ENCODE data around the gene FAAP20.

Gene FAAP20

DNA sequence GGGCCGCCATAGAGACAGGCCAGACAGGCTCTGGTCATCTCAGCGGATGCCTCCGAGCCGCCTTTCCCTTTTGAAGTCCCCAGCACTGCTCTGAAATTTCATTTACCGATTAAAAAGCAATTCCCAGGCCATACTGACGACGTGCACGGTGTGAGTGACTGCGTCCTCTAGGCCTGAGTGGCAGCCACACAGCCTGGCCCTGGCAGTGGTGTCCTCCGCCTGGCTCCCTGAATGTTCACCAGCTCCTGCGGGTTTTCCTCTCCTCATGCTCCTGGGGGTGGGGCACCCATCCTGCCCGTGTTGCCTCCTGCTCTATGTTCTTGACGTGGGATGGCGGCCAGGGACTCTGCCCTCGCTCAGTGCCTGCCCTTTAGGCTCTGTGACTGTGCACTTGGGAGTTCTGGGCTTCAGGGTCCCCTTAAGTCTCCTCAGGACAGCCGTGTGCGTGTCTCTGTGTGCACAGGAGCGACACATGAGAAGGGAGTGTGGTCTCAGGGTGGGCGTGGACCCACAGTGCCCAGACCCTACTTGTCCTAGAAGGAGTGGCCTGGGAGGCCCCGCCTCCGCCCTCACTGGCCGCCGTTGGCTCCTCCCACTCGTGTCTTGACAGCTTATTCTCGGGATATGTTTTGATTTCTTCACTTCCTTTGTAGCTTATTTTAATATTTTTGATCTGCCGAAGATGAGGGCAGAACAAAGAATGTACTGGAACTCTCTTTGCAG is 37.1 kb upstream of the FAAP20 start:
- Histone ChIP-seq H3K79me2 (ENCODE audit: insufficient read depth, low read length) (no peaks in the 10 kb centered on the region), H3K27me3 (ENCODE audit: low read length) (no peaks in the 10 kb centered on the region), H3K4me2 (ENCODE audit: low read depth, low read length, poor library complexity, severe bottlenecking) (no peak overlapping the region), H2AFZ (ENCODE audit: low read depth, low read length, severe bottlenecking) (no peak overlapping the region), H3F3A (ENCODE audit: insufficient read depth) (no peaks in the 10 kb centered on the region), H3K9me3 (ENCODE audit: insufficient read depth, low read length) (no peaks in the 10 kb centered on the region), H3K9ac (ENCODE audit: low read length) (no peak overlapping the region), H3K27ac (ENCODE audit: low read depth, low read length) (no peak overlapping the region), H4K20me1 (ENCODE audit: low read depth, low read length) (no peaks in the 10 kb centered on the region; the same call in 1 of the 2 replicates), H3K9me2 (replicated peaks; ENCODE audit: insufficient read depth, low read length) (no peaks in the 10 kb centered on the region), H3K36me3 (ENCODE audit: low read length) (no peaks in the 10 kb centered on the region), H3K4me3 (ENCODE audit: insufficient read depth, low read length, poor library complexity, severe bottlenecking) (no peak overlapping the region)
- no peak for TF ChIP-seq EZH2phosphoT487 (conservative IDR thresholded peaks at IDR 0.05; ENCODE audit: low read length)
- TF ChIP-seq, protein P1, sequence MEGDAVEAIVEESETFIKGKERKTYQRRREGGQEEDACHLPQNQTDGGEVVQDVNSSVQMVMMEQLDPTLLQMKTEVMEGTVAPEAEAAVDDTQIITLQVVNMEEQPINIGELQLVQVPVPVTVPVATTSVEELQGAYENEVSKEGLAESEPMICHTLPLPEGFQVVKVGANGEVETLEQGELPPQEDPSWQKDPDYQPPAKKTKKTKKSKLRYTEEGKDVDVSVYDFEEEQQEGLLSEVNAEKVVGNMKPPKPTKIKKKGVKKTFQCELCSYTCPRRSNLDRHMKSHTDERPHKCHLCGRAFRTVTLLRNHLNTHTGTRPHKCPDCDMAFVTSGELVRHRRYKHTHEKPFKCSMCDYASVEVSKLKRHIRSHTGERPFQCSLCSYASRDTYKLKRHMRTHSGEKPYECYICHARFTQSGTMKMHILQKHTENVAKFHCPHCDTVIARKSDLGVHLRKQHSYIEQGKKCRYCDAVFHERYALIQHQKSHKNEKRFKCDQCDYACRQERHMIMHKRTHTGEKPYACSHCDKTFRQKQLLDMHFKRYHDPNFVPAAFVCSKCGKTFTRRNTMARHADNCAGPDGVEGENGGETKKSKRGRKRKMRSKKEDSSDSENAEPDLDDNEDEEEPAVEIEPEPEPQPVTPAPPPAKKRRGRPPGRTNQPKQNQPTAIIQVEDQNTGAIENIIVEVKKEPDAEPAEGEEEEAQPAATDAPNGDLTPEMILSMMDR (IDR thresholded peaks at IDR 0.05; ENCODE audit: insufficient read depth, low read length, poor library complexity, severe bottlenecking) = no peak

DNA sequence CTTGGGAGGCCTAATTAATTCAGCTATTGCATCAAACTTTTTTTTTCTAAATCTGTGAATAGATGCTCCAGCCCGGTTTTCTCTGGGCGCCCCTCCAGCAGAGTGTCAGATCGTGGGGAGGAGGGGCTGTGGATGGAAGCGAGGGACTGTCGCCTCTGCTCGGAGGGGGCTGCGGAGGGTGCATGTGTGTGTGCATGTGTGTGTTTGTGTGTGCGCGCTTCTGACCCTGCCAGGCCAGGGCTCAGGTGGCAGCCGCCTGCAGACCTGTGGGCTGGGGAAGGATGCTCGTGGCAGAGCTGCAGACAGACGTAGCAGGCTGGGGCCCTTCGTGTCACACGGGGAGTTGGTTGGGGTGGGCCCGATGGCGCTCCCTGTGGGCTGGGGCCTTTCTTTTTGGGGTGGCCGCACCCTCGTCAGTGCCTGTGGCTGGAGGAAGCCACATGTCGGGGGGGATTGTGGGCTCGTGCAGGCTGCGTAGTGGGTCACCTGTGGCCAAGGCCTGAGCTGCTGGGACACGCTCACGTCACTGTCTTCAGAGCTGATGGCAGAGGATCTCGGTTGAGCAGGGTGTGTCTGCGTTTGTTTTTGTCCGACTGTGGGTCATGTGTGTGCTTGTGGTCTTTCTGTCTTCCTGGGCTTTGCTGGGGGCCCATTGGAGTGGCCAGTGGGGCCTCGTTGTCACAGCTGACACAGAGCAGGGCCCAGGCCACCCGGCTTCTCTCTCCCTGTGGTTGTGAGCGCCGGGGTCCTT is 36.4 kb upstream of the FAAP20 start:
- H3K9me3 ChIP-seq (ENCODE audit: insufficient read depth, low read length) = no peaks in the 10 kb centered on the region
- H3K9ac ChIP-seq (ENCODE audit: low read length) = no peak overlapping the region
- no peak overlapping the region for H3K4me2 ChIP-seq (ENCODE audit: low read depth, low read length, poor library complexity, severe bottlenecking)
- H3F3A ChIP-seq (ENCODE audit: insufficient read depth) = no peaks in the 10 kb centered on the region
- H3K79me2 ChIP-seq (ENCODE audit: insufficient read depth, low read length) = no peaks in the 10 kb centered on the region
- H2AFZ ChIP-seq (ENCODE audit: low read depth, low read length, severe bottlenecking) = no peak overlapping the region
- H3K27me3 ChIP-seq (ENCODE audit: low read length) = no peaks in the 10 kb centered on the region
- no peak overlapping the region for H3K27ac ChIP-seq (ENCODE audit: low read depth, low read length)
- no peaks in the 10 kb centered on the region for H3K9me2 ChIP-seq (replicated peaks; ENCODE audit: insufficient read depth, low read length)
- no peaks in the 10 kb centered on the region; the same call in 1 of the 2 replicates for H4K20me1 ChIP-seq (ENCODE audit: low read depth, low read length)
- H3K4me3 ChIP-seq (ENCODE audit: insufficient read depth, low read length, poor library complexity, severe bottlenecking) = no peak overlapping the region
- H3K36me3 ChIP-seq (ENCODE audit: low read length) = no peaks in the 10 kb centered on the region
- TF ChIP-seq EZH2phosphoT487 (conservative IDR thresholded peaks at IDR 0.05; ENCODE audit: low read length) = no peak
- TF ChIP-seq, protein P1 (IDR thresholded peaks at IDR 0.05; ENCODE audit: insufficient read depth, low read length, poor library complexity, severe bottlenecking) = no peak

DNA sequence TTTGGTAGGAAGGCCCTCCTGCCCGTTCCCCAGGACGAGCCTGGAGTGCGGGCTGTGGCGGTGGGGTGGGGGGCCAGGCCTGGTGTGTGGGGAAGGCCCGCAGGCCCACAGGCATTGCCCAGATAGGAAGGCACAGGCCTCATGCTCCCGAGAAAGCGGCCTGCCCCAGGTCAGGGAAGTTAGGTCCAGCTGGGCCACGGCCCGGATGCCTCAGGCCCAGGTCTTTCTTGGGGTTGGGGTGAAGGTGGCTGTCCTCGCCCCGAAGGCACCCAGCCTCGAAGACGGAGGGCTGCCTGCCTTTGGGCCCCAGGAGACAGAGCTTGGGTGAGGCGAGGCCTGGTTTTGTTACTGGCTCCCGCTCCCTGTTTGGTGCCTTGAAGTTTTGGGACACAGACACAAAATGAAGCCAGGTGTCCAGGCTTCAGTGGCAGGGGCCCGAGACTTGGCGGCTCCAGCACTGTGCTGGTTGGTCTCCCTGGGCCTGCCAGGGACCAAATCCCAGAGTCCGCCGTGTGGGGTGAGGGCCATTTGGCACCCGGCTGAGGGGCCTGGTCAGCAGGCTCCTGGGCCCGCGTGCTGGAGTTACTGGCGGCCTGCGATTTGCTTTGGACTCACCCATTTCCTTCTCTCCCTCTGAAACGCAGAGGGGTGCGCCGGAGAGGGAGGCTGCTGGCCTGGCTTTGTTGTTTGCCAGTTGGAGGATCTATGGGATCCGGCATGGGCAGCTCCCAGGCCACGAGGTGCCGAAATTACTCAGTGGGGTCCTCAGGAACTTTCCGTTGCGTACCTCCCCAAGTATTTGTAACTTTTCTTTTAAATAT is 35.5 kb upstream of the FAAP20 start:
- TF ChIP-seq, protein P1 (IDR thresholded peaks at IDR 0.05; ENCODE audit: insufficient read depth, low read length, poor library complexity, severe bottlenecking) = no peak
- TF ChIP-seq EZH2phosphoT487 (conservative IDR thresholded peaks at IDR 0.05; ENCODE audit: low read length) = no peak
- Histone ChIP-seq H3F3A (ENCODE audit: insufficient read depth) (no peaks in the 10 kb centered on the region), H3K36me3 (ENCODE audit: low read length) (no peaks in the 10 kb centered on the region), H3K9ac (ENCODE audit: low read length) (no peak overlapping the region), H3K9me2 (replicated peaks; ENCODE audit: insufficient read depth, low read length) (no peaks in the 10 kb centered on the region), H3K27me3 (ENCODE audit: low read length) (no peaks in the 10 kb centered on the region), H3K9me3 (ENCODE audit: insufficient read depth, low read length) (no peaks in the 10 kb centered on the region), H3K27ac (ENCODE audit: low read depth, low read length) (no peak overlapping the region), H3K4me3 (ENCODE audit: insufficient read depth, low read length, poor library complexity, severe bottlenecking) (no peak overlapping the region), H3K4me2 (ENCODE audit: low read depth, low read length, poor library complexity, severe bottlenecking) (no peak overlapping the region), H2AFZ (ENCODE audit: low read depth, low read length, severe bottlenecking) (no peak overlapping the region), H3K79me2 (ENCODE audit: insufficient read depth, low read length) (no peaks in the 10 kb centered on the region), H4K20me1 (ENCODE audit: low read depth, low read length) (no peaks in the 10 kb centered on the region; the same call in 1 of the 2 replicates)
